Cortex of kidney (tissue), 1 donor: ENCODE measurements around the gene GRIN1.

Experiments used
- DNase-seq: peaks from one replicate; lab custom pipeline; 2025; lab: John Stamatoyannopoulos, UW

Gene GRIN1

DNA sequence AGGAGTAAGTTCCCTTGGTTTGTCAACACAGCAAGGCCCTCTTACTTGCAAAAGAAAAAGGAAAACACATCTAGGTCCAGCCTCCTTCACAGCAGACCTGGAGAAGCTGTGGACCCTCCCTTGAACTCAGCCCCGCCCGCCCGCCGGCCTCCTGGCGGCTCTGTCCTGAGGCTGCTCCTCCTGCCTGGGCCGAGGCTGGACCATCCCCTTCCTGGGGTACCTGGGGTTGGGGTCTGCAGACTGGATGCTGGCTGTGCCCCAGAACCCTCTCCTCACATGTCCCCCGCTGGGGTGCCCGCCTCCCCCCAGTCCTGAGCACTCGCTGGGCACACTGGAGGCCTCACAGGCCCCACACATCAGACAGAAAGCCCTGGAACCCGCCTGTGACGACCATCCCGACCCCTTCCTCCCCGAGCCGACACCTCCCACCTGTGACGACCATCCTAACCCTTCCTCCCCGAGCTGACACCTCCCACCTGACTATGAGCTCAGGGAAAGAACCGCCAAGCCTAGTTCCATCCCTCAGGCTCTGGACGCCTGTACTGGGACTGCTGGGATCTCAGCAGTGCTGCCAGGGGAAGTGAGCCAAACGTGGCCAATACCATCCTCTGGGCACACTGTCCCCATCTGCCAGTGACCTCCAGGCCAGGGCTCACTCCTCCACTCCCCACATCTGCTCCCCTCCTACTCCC is 40.1 kb downstream of the GRIN1 start:
- no peak for DNase-seq

DNA sequence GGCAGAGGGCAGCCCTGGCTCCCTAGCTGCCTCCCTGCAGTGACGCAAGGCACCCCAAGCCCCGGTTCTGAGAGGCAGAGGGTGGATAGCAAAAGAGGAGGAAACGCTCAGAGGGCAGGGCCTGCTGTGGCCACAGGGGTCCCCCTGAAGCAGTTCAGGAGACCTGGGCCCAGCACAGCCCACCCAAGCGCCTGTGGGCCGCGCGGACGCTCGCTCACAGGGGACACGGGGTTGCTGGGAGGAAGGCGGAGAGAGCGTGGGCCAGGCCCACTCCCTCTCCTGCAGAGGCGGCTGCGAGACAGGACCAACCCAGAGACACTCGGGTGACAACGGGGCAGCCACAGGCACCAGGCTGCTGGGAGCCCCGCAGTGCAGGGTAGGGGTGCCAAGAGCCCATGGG is 40.8 kb downstream of the GRIN1 start:
- DNase-seq = no peak

- DNase-seq = no peak
These were observed 41.5 kb downstream of the GRIN1 start for GRCh38 chr9:137180491-137180890.

- no peak for DNase-seq
These were observed 42.7 kb downstream of the GRIN1 start for GRCh38 chr9:137181680-137182079.

- DNase-seq = no peak
These were observed 43.9 kb downstream of the GRIN1 start for GRCh38 chr9:137182836-137183235.

GRCh38 chr9:137183980-137184595 is 45.1 kb downstream of the GRIN1 start:
- DNase-seq = no peak

DNA sequence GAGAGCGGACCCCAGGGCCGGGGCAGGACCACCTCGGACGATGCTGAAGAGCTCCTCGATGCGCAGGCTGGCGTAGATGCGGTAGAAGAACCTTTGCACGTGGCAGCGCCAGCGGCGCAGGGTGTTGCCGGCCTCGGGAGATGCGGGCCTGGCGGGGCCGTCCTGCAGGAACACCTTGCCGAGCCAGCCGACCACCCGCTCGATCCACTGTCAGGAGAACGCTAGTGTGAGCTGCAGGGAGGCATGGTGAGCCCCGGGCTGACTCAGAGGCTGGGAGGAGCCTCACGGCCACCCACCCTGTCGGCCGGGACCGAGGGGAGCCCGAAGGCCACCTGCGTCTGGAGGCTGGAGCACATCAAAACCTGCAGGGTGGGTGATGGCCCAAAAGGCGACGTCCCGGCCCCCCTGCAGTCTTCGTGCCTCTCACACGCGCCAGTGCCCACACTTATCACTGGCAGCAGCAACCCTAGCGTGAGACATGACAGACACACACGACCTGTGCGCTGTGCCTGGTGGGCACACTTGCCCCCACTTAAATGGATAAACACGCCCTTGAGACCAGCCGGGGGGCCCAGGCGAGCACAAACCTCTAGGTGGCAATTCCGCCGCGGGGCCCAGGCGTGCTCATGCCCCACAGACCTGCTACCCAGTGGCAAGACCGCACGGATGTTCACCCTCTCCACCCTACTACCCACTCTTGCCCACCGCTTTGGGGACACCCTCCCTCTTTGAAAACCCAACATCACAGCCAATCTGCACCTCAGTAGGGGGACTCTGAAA is 46.1 kb downstream of the GRIN1 start:
- DNase-seq = no peak

- no peak for DNase-seq
These were observed 47.0 kb downstream of the GRIN1 start for GRCh38 chr9:137185921-137186320.

DNA sequence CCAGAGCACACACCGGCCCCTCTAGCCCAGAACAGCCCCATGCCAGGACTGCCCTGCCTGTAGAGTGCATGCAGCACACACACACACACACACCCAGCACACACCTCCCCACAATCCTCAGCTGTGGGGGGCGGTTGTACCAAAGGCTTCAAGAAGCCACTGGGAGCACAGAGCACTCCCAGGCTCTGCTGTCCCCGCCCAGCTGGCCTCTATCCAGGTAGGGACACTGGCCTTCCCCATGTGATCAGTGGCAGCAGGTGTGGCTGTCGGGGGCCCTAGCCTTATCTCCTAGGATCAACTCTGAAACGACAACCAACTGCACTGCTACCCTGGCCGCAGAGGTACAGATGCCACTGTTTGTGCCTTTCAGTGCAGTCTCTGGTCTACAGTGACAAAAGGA is 47.4 kb downstream of the GRIN1 start:
- no peak for DNase-seq

DNA sequence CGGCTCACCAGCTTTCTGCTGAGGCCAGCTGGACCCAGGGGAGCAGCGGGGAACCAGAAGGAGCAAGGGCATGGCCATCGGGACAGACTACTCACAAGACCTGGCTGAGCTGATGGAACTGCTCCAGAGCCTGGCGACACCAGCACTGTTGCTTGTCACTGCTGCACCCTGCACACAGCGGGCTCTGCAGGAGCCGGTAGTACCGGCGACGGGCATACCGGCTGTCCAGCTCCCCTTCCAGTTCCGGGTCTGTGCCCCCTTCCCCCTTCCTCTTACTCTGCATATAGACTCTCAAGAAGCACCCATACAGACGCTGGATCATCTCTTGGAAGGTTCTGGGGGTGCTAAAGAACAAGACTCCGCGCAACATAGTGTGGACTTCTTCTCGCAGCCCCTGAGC is 48.4 kb downstream of the GRIN1 start:
- no peak for DNase-seq

DNA sequence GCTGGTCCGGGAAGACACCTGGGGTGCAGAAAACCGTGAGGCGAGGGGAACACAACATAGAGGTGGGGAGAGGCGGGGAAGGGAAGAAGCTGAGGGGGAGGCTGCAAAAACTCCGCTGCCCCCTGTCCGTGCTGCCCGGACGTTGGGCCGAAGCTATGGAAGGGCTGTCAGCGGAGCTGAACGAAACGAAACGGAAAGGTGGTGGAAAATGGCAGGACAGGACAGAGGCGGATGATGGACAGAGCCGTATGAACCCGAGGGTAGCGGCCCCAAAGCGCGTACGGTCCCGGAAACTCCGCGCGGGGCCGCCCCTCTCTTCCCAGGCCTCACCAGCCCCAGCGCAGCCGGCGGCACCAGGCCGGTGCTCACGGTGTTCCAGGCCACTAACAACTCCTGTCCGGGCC is 49.1 kb downstream of the GRIN1 start:
- no peak for DNase-seq

DNA sequence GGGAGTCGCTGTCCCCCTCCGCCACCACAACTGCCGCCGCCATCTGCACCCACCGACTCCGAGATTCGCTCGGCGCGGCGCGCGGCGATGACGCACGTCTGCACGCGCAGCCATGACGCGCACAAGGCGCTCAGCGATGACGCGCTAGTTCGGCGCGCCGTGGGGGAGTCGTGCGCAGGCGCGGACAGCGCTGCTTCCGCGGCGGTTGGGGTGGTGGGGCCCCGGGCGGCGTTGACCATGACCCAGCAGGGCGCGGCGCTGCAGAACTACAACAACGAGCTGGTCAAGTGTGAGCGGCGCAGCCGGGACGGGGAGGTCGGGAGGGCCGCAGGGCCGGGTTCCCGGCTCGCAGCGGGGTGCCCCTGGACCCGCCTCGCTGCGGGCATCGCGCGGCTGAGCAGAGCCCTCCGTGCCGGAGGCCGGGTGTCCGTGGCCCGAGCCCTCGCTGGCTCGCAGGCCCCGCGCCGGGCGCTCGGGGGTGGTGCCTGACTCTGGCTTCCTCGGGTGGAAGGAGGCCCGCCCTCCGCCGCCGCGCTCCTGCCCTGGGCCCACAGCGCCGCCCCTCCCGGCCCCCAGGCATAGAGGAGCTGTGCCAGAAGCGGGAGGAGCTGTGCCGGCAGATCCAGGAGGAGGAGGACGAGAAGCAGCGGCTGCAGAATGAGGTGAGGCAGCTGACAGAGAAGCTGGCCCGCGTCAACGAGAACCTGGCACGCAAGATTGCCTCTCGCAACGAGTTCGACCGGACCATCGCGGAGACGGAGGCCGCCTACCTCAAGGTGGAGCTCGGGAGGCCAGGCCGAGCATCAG is 49.7 kb downstream of the GRIN1 start, which contains the start of the genes ANAPC2 and SSNA1:
ANAPC2 (minus strand) TSS at position 71 of the 807 bp plus-strand sequence; CDS start at position 43, 28 bp downstream.
SSNA1 (plus strand) TSS at position 187 of the 807 bp plus-strand sequence; CDS start at position 238, 51 bp downstream.
- DNase-seq = peak; percentile 79

GRCh38 chr9:137189297-137190295 is 50.6 kb downstream of the GRIN1 start:
- no peak for DNase-seq

GRCh38 chr9:137190315-137190856 is 51.4 kb downstream of the GRIN1 start:
- DNase-seq = no peak

DNA sequence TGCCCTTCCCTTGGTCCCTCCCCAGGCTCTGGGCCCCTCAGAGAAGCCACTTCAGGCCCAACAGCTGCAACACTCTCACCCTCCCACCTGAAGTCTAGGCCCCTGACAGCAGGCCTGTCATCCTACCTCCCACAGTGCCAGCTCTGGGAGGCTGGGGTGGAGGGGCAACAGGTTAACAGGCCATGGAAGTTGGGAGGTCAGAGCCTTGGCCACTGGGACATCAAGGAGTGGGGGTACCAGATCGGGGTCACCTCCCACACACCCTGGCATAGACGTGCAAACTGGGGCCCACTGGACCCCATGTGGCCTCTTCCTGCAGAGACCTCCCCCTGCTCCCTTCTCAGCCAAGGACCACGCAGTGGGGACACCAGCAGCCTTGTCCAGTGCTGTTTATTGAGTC is 52.3 kb downstream of the GRIN1 start:
- DNase-seq = no peak

GRCh38 chr9:137191691-137192447 is 52.9 kb downstream of the GRIN1 start:
- no peak for DNase-seq

- no peak for DNase-seq
These were observed 53.5 kb downstream of the GRIN1 start for GRCh38 chr9:137192448-137192780.

DNA sequence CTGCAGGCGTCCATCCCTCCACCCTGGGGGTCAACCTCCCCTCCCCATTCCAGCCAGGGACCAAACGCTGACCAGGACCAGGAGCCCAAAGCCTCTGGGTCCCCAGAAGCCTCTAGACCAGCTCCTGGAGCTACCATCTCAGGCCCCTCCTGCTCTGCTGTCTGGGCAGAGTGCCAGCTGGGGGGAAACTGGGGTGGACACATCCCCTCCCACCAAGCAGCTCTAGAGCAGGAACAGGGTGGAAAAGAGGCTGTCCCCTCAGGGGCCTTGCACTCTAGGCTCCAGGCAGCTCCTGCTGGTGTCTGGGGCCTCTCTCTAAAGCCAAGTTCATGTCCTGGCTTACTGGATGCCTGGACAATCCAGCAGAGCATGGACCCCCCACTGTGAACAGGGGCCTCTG is 53.9 kb downstream of the GRIN1 start:
- no peak for DNase-seq

DNA sequence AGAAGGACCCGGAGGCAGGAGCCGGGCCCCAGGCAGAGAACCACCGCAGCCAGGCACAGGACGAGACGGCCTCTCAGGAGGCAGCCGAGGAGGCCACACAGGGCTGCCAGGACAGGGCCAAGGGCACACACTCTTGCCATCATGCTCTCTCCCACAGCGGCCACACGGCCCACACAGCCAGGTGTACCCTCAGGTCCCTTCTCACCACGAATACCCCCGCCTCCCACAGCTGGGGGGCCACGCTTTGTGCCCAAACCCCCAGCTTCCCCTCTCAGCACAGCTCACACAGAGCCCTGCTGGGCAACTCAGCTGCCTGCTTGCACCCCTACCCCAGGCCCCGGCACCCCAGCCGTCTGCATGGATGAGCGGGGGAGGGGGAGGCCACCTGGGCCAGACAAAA is 54.8 kb downstream of the GRIN1 start:
- DNase-seq = no peak

DNA sequence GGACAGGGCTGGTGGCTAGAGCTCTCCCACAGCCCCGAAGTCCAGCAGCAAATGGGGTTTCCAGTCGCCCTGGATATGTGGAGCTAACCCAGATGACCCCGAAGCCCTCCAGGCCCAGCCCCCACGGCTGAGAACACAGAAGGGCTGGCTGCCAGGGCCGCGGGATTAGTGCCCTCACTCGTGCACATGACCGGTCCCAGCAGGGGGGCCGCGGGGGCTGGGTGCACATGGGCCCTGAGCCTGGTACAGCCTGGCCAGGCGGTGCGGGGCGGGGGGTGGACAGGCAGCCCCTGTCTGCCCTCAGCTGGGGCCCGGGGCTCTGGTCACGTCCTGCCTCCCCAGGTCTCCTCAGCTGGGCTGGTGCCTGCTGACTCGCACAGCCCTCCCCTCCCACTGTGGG is 55.4 kb downstream of the GRIN1 start:
- DNase-seq = no peak
